Stimulated activated CD4-positive, alpha-beta T cell treated with anti-CD3 and anti-CD28 coated beads, TNF-alpha, amount 100 ng/mL, for 48 hours (primary cell): Measurements from ENCODE around the gene PLCB1.

Experiments
- DNase-seq, 3 donors: peaks; one replicate each; pipeline ENCODE4 v3.0.0-alpha.2; 2020; ENCODE audit warnings: low read depth in 3 of 3

The PLCB1 gene

GRCh38 chr20:8129211-8129976 lies 2.7 kb upstream of the PLCB1 start:
- DNase-seq: no peak

DNA sequence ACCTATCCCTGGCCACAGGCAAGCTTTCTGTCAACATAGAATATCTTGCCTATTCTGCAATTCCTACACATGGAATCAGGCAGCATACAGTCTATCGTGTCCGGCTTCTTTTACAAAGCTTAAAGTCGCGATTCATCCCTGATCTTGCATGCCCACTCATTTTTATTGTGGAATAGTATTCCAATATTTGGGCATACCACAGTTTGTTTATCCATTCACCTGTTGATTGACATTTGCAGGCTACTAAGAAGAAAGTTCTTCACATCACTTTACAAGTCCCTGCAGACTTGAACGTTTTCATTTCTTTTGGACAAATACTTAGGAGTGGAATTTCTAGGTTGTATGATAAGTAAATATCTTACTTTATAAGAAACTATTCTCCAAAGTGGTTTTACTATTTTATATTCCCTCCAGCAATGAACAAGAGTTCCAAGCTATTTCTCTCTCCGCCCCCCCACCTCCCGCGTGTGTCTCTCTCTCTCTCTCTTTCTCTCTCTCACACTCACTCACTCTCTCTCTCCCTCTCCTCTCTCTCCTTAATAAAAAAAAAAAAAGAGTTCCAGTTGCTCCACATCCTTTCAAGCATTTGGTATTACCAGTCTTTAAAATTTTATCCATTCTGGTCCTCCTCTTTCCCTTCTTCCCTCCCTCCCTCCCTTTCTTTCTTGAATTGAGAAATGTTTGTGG lies 1.1 kb upstream of the PLCB1 start:
- no peak for DNase-seq

- DNase-seq: no peak
Observed at GRCh38 chr20:8132484-8133309, 631 bp downstream of the PLCB1 start.

GRCh38 chr20:8133310-8133768 lies 1.3 kb downstream of the PLCB1 start:
- DNase-seq: no peak

DNA sequence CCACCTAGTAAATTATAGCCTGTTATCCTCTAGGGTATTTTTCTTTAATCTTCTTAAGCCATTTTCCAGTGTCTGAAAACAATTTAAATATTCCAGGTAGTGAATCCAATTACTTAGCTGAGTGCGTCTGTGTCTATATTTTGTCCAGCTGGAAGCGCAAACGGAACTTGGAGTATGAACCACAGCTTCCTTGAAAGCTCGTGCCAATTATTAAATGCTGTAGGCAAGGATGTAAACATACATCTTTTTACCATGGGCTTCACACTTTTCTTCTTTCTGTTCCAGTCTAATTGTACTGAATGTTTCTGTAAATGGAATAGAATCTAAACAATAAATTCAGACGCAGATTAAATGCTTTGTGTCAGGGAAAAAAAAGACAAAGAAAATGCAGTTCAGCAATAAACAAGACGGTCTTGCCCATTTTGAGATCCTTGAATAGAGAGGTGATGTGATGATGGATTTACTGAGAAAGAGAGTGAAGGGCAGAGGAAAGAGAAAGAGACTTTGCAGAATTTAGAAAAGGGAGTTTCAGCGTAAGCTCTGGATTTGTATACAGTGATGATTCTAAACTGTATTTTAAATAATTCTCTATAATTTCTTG lies 1.9 kb downstream of the PLCB1 start:
- DNase-seq: no peak

DNA sequence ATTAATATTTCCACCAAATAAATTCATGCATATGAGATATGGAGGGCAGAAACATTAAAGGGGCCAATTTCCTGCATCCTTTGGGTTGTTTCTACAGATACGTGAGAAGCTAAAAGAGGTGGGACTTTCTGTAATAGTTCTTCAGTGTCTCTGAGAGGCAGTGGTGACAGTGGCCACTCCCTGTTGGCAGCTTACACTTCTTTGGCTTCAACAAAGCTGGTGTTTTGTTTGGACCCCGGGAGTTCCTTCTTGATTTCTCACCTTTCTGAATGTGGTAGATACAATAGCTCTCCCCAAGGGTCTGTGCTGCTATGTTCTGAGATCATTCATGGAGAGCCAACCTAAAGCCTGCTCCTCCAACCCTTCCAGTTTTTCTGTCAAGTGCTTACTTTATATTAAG lies 7.8 kb downstream of the PLCB1 start:
- DNase-seq: no peak

- DNase-seq: no peak
Observed at GRCh38 chr20:8143474-8143873, 11.4 kb downstream of the PLCB1 start.

GRCh38 chr20:8144282-8145245 lies 12.5 kb downstream of the PLCB1 start:
- DNase-seq: no peak

GRCh38 chr20:8145246-8146168 lies 13.4 kb downstream of the PLCB1 start:
- DNase-seq: no peak

- DNase-seq: no peak
Observed at GRCh38 chr20:8147476-8147875, 15.4 kb downstream of the PLCB1 start.

GRCh38 chr20:8148501-8148900 lies 16.4 kb downstream of the PLCB1 start:
- no peak for DNase-seq

GRCh38 chr20:8150591-8150990 lies 18.5 kb downstream of the PLCB1 start:
- no peak for DNase-seq

GRCh38 chr20:8151372-8151771 lies 19.3 kb downstream of the PLCB1 start:
- no peak for DNase-seq

DNA sequence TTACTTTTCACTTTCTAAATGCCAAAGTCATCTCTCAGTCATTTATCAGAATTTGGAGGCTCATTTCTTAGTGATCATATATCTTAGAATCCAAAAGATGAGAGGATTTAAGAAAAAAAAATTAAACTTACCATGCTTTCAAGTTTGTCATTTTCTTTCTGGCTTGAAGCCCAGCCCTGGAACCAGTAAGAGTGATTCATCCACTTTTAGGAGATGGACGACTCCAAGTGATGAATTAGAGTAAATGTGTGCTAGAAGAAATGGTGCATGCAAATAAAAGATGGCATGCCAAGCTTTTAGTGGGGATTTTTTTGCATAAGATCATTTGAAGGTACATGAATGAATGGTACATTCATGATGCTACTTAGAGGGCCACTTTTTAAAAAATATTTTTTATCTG lies 20.1 kb downstream of the PLCB1 start:
- DNase-seq: no peak

DNA sequence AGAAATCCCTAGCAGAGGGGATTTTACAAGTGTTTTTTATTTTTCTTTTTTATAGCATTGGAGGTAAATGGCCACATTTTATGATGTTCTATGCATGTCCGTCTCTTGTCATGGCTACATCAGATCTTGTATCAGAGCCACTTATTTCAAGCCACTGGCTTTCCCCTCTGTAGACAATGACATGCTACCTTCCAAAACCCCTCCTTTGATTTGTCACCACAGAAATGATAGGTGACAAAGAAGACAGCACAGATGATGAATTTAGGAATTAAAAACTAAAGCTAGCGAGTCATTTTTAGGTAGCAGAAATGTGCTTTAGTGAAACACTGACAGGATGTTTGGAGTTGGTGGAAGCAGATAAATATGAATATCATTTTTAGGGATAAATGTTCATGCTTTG lies 20.8 kb downstream of the PLCB1 start:
- no peak for DNase-seq

GRCh38 chr20:8153281-8153908 lies 21.3 kb downstream of the PLCB1 start:
- DNase-seq: no peak

GRCh38 chr20:8154638-8155037 lies 22.6 kb downstream of the PLCB1 start:
- DNase-seq: no peak

GRCh38 chr20:8155229-8155628 lies 23.2 kb downstream of the PLCB1 start:
- no peak for DNase-seq

GRCh38 chr20:8155812-8156211 lies 23.7 kb downstream of the PLCB1 start:
- DNase-seq: no peak
